Central memory CD4-positive, alpha-beta T cell (primary cell): ENCODE measurements around the gene EMC8.
"Not testable (repeated sequence)": the region's sequence is repeated elsewhere in the genome, so short reads cannot be mapped to it uniquely, and the experiment has no call there.

Experiments
- DNase-seq: peaks from one replicate; pipeline ENCODE4 v3.0.0; 2022
- total RNA-seq, 3 experiments: gene quantifications; one replicate each; lab custom pipeline; 2026; lab: John Stamatoyannopoulos, UW

EMC8 gene
- total RNA-seq, result 21.3 to 50.4 (median 30.7) reads per million in 3 experiments

GRCh38 chr16:85799497-85800320 is at the start of gene EMC8, which contains the start of gene COX4I1:
EMC8 (minus strand) TSS chr16:85799544; CDS start chr16:85799295, 249 bp downstream.
COX4I1 (plus strand) TSS chr16:85799695; CDS start chr16:85801206, 1,511 bp downstream.
- DNase-seq, result peak; percentile 91

- DNase-seq, result no peak
These were observed 49.6 kb upstream of the EMC8 start for GRCh38 chr16:85848986-85849385.

DNA sequence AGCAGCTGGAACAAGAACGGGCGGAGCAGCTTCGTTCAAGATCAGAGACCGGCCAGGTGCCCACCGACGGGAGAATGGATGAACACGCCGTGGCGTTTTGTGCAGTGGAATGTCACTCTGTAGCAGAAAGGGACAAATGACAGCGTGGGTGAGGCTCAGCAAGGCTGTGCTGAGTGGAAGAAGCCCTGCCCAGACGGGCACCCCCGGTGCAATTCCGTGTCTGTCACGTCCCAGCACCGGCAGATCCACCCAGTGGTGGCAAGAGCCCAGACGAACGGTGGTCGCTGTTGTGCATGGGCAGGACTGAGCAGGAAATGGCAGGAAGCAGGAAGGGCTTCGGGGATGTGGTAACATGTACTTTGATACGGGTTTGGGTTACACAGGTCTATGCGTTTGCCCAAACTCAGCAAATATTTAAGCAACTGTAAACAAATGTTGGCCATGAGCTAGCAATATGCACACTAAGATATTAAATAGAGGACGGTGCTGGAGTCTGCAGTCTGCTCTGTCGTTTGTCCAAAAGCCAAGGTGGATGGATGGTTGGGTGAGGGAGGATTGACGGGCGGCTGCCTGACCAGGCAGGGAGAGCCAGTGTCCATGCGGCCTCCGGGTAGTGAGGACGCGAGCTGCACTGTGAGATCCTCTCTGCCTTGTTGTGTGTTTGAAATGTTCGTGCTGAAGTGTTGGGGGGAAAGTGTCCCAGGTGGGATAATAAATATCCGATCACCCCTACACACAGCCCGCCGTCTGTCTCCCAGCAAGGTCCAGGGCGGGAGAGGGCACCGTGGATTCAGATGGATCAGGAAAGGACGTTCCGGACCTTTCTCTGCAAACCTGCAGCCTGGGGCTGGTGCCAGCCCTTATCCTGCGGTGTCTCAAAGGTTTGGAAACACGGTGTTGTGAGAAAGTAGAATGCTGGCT is 48.6 kb upstream of the EMC8 start:
- DNase-seq, result no peak

GRCh38 chr16:85847036-85847435 is 47.7 kb upstream of the EMC8 start:
- no peak for DNase-seq

DNA sequence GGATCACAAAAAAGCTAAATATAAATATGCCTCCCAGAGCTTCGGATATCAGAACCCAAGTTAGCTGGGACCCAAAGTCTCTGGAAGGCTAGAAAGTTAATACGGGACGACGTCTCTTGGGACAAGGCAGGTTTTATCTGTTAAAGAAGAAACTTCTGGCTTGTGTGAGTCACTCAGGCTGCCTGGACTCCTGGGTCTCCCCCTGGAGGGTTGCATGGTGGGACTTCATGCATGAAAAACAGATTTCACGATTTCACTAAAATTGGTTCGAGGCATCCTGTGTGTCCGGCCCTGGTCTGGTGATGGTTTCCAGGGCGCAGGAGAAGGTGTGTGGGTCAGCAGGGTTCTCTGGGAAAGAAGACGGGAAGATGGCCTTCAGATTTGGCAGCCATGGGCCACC is 47.1 kb upstream of the EMC8 start:
- DNase-seq, result no peak

GRCh38 chr16:85845266-85845665 is 45.9 kb upstream of the EMC8 start:
- DNase-seq, result no peak

- no peak for DNase-seq
These were observed 45.4 kb upstream of the EMC8 start for GRCh38 chr16:85844786-85845185.

GRCh38 chr16:85844169-85844481 is 44.8 kb upstream of the EMC8 start:
- DNase-seq, result no peak

DNA sequence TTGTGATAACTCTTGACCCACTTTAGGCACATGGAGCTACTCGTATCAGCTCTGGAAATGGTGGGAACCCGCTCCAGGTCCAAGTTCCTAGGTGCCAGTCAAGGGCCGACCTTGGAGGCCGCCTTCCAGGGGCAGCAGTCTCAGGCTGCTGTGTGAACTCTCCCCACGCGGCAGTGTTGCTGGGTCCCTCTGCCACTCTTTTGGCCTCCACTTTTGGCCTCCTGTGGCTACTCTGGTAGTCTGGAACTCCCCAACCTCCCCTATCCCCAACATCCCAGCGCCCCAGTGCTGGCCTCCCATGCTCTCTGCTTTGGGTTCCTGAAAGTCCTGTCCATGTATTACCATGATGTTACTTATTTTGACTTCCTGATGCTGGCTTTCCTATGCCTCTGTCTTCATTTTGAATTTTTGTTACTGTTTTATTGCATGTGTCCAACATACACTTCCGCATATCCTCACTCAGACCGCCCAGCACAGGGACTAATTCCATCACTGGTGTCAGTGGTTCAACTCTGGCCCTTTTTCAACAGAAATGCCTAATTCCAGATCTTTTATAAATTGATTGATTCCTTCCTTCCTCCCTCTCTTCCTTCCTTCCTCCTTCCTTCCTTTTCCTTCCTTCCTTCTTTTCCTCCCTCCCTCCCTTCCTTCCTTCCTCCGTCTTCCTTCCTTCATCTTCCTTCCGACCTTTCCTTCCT is 44.3 kb upstream of the EMC8 start:
- no peak for DNase-seq

GRCh38 chr16:85842848-85843247 is 43.5 kb upstream of the EMC8 start:
- DNase-seq, result no peak

DNA sequence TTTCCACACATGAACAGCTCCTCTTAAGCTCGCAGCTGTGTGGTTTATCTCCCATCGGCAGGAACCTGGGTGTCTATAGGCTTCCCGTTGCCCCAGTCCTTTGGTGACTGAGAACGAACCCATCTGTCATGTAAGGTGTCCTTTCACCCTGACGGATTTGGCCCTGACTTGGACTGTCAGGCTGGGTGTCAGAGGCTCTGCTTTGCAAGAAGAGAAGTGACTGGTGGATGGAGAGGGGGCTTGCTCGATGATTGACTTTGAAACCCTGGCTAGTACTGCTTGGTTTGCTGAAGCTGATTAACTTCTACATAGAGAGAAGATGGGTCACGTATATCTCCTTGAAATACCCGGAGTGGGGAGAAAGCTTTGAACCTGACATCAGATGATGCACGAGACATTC is 43.1 kb upstream of the EMC8 start:
- no peak for DNase-seq

DNA sequence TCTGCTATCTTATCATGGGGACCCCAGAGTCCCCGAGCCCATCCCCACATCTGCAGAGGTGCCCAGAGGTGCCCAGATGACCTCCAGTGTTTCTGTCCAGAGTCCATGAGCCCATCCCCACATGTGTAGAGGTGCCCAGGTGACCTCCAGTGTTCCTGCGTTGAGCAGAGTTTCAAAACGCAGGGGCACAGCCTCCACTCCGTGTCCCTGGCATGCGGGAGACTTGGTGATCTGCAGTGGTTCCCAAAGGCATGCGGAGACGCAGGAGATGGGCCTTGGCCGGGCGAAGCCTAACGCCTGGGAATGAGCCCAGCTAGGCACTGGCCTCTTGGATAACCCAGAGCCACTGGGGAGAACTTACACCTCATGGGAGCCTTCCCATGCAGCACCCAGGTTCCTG is 41.5 kb upstream of the EMC8 start:
- no peak for DNase-seq

- no peak for DNase-seq
These were observed 41.1 kb upstream of the EMC8 start for GRCh38 chr16:85840395-85840794.

GRCh38 chr16:85839681-85840240 is 40.4 kb upstream of the EMC8 start:
- no peak for DNase-seq

DNA sequence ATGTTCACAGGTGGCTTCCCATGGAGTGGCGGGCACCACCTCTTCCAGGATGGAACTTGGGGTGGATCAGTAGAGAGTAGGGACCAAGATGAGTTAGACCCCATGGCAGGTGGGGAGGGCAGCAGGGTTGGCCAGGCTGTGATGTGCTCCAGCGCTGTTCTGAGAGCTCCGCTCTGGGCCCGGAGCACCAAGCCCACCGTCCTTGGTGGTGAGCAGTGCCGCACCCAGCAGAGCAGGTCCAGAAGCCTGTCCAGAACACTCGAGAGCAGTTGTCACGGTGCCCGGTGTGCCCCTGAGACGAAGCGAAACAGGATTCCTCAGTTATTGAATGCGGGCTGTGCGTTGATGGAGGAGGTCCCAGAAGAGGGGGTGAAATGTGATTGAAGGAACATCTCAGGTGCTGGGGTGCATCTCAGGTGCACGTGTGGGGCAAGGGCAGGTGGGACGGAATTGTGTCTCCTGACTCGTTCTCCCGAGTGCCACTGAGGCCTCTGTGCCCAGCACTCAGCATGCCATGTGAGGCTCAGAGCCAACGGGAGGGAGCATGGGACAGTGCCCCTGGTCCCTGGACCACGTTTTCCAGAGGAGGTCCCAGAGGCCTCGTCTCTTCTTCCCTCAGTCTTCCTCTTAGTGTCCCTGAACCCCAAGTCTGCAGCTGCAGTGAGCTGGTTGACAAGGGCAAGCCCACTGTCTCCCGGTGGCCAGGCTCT is 39.7 kb upstream of the EMC8 start:
- DNase-seq, result no peak

DNA sequence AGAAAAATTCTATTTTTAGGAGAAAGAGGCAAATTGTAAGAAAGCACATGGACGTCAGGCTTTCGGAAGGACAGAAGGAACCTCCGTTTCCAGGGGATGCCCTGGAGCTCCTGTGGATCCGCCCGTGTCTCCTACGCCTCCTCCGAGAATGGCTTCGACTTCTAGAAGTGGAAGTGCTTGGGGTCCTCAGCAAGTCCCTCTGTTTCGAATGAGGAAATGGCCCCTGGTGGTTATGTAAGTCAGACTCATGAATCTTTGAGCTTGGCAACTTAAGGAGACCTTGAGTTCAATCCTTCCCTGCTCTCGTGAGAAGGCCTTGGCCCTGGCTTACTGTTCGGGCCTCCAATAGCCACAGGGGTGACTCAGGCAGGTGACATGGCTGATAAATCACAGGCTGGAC is 39.0 kb upstream of the EMC8 start:
- DNase-seq, result no peak

GRCh38 chr16:85837654-85838053 is 38.3 kb upstream of the EMC8 start:
- DNase-seq, result not testable (repeated sequence)

DNA sequence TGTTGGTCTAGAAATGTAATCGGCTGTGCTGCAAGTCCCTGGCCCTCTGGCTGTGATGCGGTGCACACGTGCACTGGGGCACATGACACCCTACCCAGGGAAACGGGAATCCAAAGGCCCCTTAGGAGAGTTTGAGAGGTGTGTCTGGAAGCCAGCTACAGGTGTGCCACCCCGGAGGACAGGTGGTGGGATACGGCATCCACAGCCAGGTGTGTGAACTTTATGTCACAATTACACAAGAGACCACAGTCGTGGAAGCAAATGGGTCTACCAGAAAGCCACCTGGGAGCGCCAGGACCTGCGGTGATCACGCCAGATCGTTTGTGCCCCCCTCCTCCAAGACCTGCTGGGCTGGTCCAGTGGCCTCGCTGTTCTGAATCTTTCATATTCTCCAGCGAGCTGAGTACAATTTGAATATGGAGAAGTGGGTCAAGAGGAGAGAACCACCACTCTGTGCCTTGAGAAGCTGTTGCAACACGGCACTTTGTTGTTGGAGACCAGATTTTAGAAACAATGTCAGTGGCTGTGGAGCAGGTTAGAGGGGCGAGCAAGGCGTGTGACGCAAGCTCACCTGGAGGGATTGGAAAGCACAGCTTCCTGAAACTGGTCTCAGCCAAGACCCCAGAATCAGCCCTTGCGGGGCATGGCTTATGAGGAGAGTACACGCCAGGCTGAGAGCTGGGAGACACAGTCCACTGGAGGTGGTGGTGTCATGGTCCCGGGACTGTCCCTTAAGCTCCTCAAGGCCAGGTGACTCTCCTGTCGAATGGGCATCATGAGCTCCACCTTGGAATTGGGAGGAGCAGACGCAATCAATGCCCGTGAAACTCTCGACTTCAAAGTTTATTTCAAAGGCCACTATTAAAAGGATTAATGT is 37.6 kb upstream of the EMC8 start:
- DNase-seq, result no peak

DNA sequence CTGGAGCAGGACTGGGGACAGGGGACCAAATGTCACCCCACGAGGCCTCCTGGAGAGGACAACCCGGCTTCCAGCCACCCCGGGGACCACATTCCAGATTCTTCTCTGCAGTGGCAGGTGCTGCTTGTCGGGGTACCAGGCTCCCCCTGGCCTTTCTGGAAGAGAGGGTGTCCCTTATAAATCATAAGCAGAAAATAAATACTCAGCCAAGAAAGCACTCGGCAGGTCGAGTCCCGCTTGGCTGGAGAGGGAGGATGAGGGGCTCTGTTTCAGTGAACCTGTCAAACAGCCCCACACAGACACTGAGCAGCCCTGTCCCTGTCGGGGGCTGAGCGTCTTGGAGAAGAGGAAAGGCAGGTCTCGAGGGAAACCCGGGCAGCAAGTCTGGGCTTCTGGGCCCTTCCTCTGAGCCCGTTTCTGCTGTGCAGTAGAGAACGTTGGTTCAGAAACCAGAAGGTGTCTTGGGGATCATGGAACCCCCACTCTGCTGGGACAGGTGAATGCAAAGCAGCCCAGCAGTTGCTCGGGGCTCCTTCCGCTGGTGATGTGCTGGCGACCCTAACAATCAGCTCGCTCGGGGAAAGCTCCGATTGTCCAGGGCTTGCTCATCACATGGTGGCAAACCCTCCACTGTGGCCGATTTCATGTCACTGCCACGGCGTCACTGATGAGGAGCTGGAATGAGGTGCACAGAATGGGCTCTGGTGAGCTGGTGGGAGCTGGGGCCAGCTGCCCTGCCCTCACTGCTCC is 36.8 kb upstream of the EMC8 start:
- DNase-seq, result no peak

DNA sequence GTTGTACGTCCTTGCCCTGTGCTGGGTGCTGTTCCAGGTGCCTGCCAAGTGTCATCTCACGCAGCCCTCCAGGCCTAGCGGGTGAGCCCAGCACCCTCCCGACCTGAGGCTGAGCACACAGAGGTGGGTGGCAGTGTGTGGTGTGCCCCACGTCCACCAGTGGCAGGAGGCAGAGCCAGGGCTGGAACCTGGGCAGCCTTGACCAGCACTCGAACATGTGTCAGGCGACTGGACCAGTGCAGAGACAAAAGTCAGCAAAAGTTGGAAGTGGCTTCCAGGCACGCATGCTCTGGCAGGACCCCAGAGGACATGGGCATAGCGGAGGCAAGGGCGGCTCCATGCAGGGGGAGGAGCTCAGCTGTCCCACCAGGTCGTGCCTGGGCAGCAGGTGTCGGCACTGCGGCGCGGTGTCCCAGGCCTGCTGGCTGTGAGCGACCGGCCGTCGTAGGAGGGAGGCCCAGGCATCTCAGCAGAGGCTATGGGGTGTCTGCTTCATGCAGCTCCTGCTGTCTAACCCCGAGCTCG is 35.9 kb upstream of the EMC8 start:
- DNase-seq, result no peak
